Stomach (tissue), 4 donors: ENCODE measurements around the gene HASPIN.

ENCODE experiments used
- EP300 ChIP-seq: sonication (generic); formaldehyde crosslinking; IDR thresholded peaks from one replicate; pipeline ENCODE4 v1.6.1; 2017; ENCODE audit warnings: antibody characterized with exemption
- POLR2A ChIP-seq, 4 donors: fragments of 450-650 bp; IDR thresholded peaks; one replicate each; pipeline ENCODE4 v1.6.1; 2016; ENCODE audit warnings: antibody characterized with exemption in 4 of 4, control low read depth in 2 of 4, mild to moderate bottlenecking in 1 of 4, moderate library complexity in 1 of 4
- TF ChIP-seq, protein P1 (sequence below), 7 experiments: fragments of 450-650 bp in 4 of 7; fragments of 200-600 bp in 3 of 7; sonication (generic) in 3 of 7; IDR thresholded peaks; one replicate each; pipeline ENCODE4 v1.5.1; 2016 to 2019; ENCODE audit warnings: antibody characterized with exemption in 7 of 7, control low read depth in 2 of 7, mild to moderate bottlenecking in 1 of 7

DNA sequence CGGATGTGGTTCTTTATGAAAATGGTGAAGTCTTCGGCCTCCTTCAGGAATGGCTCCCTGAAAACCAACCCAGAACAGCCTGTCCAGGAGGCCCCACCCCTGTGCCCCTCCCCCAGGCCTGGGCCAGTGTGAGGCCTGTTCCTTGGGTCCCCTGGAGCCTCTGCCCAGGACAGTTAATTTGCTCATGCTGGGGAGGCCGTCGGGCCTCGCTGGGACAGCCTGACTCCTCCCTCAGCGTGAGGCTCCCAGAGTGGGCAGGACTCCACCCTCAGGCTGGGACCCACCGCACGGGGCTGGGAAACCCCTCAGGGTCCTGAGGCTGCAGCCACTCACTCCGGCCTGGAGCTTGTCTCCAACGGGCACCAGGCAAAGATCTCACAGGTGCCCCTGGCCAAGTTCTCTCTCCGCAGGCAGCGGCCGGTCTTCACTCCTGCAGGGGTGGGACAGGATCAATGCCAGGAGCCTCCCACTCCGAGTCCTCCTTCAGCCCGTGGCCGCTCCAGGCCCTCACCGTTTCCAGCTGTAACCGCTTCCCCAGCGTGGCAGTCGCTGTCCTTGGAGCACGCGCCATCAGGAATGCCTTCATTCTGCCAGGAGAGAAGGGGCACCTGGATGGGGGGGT lies 33.5 kb upstream of the HASPIN start:
- TF ChIP-seq, protein P1, sequence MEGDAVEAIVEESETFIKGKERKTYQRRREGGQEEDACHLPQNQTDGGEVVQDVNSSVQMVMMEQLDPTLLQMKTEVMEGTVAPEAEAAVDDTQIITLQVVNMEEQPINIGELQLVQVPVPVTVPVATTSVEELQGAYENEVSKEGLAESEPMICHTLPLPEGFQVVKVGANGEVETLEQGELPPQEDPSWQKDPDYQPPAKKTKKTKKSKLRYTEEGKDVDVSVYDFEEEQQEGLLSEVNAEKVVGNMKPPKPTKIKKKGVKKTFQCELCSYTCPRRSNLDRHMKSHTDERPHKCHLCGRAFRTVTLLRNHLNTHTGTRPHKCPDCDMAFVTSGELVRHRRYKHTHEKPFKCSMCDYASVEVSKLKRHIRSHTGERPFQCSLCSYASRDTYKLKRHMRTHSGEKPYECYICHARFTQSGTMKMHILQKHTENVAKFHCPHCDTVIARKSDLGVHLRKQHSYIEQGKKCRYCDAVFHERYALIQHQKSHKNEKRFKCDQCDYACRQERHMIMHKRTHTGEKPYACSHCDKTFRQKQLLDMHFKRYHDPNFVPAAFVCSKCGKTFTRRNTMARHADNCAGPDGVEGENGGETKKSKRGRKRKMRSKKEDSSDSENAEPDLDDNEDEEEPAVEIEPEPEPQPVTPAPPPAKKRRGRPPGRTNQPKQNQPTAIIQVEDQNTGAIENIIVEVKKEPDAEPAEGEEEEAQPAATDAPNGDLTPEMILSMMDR (IDR thresholded peaks at IDR 0.05) = no peak
- TF ChIP-seq POLR2A (IDR thresholded peaks at IDR 0.05) (no peak), EP300 (no peak)
